Measurements from ENCODE around the gene TESK2. TPM values are rescaled to one million over a fixed set of nuclear protein-coding genes. Genes with fewer than 3 reads are reported as not detected.
A peak's percentile ranks its signal among the peaks of the same experiment; 100 is the strongest.

Gene TESK2
- total and polyA plus RNA-seq, 2 of the 13 experiments (the other 11 are each of a cell fraction or from before 2014, with no cell fraction given) = 5.5 to 9.6 TPM

GRCh38 chr1:45339789-45340558 is 151.0 kb downstream of the TESK2 start, which contains the start of the genes MUTYH and TOE1 (continued):
- peak; percentile 89; the same call in 1 of the 2 replicates for TF ChIP-seq ZFP91 (CRISPR knock-in tag; IDR thresholded peaks at IDR 0.05; ENCODE audit: borderline replicate concordance)
- peak; percentile 96 for TF ChIP-seq ZNF333 (CRISPR knock-in tag; IDR thresholded peaks at IDR 0.05; ENCODE audit: borderline replicate concordance)
- TF ChIP-seq ZNF563 (CRISPR knock-in tag; IDR thresholded peaks at IDR 0.05) = 0 out of 2 replicates have a peak, but pooled peaks have one; percentile 59
- no peak for TF ChIP-seq ATF3 (CRISPR knock-in tag; IDR thresholded peaks at IDR 0.05)
- no peak for TF ChIP-seq ZSCAN5A (CRISPR knock-in tag; IDR thresholded peaks at IDR 0.05; ENCODE audit: borderline replicate concordance)
- no peak for TF ChIP-seq ZNF549 (CRISPR knock-in tag; IDR thresholded peaks at IDR 0.05)
- TF ChIP-seq CSRNP2 (CRISPR knock-in tag; conservative IDR thresholded peaks at IDR 0.05; ENCODE audit: low read depth) = no peak
- TF ChIP-seq KAT2B (IDR thresholded peaks at IDR 0.05; ENCODE audit: borderline replicate concordance, low read depth, low read length) = no peak
- TF ChIP-seq ZSCAN25 (CRISPR knock-in tag; IDR thresholded peaks at IDR 0.05) = peak; percentile 24; the same call in 1 of the 2 replicates
- TF ChIP-seq ZMAT5 (CRISPR knock-in tag; IDR thresholded peaks at IDR 0.05; ENCODE audit: borderline replicate concordance, low read depth) = no peak
- TF ChIP-seq ZBTB14 (CRISPR knock-in tag; IDR thresholded peaks at IDR 0.05) = 0 out of 2 replicates have a peak, but pooled peaks have one; percentile 21
- peak; percentile 83 for TF ChIP-seq NFYB (CRISPR knock-in tag; IDR thresholded peaks at IDR 0.05)
- TF ChIP-seq ZFP62 (CRISPR knock-in tag; IDR thresholded peaks at IDR 0.05) = 0 out of 2 replicates have a peak, but pooled peaks have one; percentile 49
- no peak for TF ChIP-seq ZNF737 (CRISPR knock-in tag; IDR thresholded peaks at IDR 0.05; ENCODE audit: borderline replicate concordance)
- TF ChIP-seq POLR2AphosphoS5 (IDR thresholded peaks at IDR 0.05; ENCODE audit: low read depth, low read length) = peak; percentile 85
- TF ChIP-seq ZNF232 (CRISPR knock-in tag; IDR thresholded peaks at IDR 0.05; ENCODE audit: borderline replicate concordance) = peak; percentile 41; the same call in 1 of the 2 replicates
- TF ChIP-seq ZNF234 (CRISPR knock-in tag; conservative IDR thresholded peaks at IDR 0.05) = no peak
- no peak for TF ChIP-seq SRSF4 (IDR thresholded peaks at IDR 0.05; ENCODE audit: low read depth, low read length, poor library complexity, severe bottlenecking)
- TF ChIP-seq ZNF577 (CRISPR knock-in tag; IDR thresholded peaks at IDR 0.05; ENCODE audit: borderline replicate concordance, low read depth) = no peak
- peak; percentile 85 for TF ChIP-seq CHD2 (IDR thresholded peaks at IDR 0.05; ENCODE audit: low read depth, low read length)
- 0 out of 2 replicates have a peak, but pooled peaks have one; percentile 53 for TF ChIP-seq ZNF225 (CRISPR knock-in tag; IDR thresholded peaks at IDR 0.05)
- TF ChIP-seq ZNF317 (CRISPR knock-in tag; IDR thresholded peaks at IDR 0.05) = peak; percentile 44; the same call in 1 of the 2 replicates
- TF ChIP-seq KMT2A (CRISPR knock-in tag; IDR thresholded peaks at IDR 0.05) = peak; percentile 82
